ENCODE results near the gene CD300LG.
A peak's percentile ranks its signal among the peaks of the same experiment; 100 is the strongest.
"Not testable (repeated sequence)": the region's sequence is repeated elsewhere in the genome, so short reads cannot be mapped to it uniquely, and the experiment has no call there.

Gene CD300LG

DNA sequence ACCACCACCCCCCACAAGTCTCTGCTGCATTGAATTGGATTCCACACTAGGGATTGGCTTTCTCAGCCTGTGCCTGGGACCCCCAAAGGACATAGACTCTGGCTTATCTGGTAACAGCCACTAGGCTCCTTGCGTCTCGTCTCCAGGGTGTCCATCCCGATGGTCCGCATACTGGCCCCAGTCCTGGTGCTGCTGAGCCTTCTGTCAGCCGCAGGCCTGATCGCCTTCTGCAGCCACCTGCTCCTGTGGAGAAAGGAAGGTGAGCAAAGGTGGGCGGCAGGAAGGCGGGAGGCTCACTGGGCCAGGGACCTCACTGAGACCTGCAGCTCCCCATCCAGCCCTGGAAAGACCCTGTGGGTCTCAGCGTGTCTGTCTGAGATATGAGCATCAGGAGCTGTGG is 8.1 kb downstream of the CD300LG start:
- no peak for DNase-seq (ENCODE audit: low read depth)

DNA sequence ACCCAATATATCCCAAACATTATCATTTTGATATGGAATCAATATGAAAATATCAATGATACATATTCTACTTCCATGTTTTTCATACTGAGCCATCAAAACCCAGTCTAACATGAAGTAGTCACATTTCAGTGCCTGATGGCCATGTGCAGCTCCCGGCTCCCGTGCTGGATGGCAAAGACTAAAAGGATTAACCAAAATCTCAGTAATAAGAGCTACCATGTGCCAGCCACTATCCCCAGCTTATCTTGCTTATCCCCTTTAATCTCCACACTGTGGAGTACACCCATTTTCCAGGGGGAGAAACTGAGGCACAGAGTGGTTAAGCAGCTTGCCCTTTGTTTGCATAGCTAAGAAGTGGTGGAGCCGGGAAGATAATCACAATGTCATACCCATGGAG is 9.2 kb downstream of the CD300LG start:
- no peak for DNase-seq (ENCODE audit: low read depth)

DNA sequence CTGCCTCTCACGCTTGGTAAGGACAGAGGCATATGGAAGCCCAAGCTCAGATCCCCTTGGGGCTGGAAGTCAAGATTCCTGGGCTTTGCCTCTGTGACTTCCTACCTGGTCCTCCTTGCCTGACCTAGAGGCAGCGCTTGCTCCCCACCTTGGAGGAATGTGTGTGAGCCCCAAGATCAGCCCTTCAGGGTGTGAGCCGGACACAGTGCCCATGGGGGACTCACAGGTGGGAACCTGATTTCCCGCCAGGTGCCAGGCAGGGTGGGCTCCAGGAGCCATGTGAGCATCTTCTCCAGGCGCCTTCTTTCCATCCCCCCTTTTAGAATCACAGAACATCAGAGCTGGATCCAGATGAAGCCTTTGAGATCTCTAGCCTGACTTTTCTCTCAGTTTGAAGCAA is 10.2 kb downstream of the CD300LG start:
- DNase-seq (ENCODE audit: low read depth): no peak

DNA sequence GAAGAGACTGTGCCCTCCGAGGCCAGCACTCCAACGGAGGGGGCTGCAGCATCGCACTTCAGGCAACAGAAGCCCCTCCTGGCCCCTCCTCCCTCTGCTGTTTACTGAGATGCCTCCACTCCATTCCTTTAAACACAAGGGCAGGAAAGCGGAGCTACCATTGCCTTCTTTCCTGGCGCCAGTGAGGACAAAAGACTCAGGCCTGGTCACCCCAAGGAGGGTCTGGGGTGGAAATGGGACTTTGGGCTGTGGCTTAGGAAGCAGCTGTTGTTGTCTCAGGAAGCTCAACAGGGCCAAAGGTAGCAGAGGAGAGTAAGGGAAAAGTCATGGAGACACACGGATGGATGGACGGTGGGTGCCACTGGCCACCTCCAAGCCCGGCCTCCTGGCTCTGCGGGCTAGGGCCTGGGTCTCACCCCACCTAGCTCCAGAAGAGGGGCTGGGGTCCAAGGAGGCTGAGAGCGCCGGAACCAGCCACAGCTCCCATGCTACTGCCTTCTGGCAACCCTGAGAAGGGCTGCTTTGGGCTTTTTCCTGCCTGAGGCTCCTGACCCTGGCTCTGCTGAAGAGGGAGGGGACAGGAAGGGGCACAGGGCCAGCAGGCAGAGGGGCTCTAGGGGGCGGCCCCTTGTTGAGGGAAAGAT is 11.1 kb downstream of the CD300LG start:
- DNase-seq (ENCODE audit: low read depth): no peak

DNA sequence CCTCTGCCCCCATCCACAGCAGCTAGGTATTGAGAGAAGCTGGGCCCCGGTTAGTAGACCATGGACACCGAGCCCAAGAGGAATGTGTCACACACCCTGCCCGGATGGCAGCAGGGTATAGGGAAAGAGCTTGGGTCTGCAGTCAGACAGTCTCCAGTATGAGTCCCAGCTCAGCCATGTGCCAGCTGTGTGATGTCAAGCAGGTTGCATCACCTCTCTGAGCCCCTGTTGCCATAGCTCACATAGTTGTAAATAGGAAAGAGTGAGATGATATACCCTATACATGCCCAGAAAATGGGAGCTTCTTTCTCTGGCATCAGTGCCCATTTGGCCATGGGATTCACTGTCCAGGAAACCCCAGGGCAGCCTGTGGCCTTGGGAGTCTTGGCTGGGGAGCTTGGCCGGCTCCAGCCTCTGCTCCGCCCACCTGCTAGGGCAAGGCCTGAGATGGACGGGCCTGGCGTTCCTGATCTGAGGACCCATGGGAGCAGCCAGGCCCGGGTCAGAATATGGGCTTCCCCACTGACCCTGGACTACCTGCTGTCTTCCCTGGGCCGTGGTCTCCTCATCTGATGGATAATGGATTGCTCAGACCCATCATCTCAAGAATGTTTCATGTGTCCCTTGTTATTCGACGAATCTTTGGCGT is 13.2 kb downstream of the CD300LG start:
- no peak for DNase-seq (ENCODE audit: low read depth)

DNA sequence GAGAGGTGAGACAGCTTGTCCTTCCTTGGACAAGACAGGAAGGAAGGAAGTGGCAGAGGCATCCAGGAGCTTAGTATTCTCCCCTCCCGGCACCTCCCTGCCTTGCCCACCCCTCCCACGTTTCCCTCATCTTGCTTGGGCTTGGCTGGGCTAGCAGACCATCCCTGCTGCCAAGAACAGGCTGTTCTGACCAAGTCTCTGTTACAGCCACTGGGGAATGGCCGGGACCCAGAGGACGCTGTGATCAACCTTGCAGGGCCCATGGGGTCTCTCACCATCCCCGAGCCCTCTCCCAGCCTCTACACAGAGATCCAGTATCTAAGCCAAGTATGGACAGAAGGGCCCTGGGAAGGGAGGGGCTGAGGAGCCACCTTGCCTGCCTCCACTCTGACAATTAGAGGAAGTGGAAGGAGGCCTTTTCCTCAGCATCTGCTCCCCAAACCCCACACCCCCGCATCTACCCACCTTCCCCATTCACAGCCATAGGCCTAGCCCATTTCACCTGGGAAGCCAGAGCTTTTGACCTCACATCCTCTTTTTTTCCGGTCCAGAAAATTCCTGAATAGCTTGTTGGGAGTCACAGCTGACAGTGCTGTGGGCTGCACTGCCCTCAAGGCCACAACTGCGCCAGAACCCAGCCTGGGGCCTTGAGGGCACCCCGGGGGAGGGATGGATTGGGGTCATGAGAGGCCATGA is 14.1 kb downstream of the CD300LG start:
- no peak for DNase-seq (ENCODE audit: low read depth)

DNA sequence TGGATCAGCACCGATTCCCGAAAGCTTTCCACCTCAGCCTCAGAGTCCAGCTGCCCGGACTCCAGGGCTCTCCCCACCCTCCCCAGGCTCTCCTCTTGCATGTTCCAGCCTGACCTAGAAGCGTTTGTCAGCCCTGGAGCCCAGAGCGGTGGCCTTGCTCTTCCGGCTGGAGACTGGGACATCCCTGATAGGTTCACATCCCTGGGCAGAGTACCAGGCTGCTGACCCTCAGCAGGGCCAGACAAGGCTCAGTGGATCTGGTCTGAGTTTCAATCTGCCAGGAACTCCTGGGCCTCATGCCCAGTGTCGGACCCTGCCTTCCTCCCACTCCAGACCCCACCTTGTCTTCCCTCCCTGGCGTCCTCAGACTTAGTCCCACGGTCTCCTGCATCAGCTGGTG is 15.0 kb downstream of the CD300LG start:
- DNase-seq (ENCODE audit: low read depth): no peak

DNA sequence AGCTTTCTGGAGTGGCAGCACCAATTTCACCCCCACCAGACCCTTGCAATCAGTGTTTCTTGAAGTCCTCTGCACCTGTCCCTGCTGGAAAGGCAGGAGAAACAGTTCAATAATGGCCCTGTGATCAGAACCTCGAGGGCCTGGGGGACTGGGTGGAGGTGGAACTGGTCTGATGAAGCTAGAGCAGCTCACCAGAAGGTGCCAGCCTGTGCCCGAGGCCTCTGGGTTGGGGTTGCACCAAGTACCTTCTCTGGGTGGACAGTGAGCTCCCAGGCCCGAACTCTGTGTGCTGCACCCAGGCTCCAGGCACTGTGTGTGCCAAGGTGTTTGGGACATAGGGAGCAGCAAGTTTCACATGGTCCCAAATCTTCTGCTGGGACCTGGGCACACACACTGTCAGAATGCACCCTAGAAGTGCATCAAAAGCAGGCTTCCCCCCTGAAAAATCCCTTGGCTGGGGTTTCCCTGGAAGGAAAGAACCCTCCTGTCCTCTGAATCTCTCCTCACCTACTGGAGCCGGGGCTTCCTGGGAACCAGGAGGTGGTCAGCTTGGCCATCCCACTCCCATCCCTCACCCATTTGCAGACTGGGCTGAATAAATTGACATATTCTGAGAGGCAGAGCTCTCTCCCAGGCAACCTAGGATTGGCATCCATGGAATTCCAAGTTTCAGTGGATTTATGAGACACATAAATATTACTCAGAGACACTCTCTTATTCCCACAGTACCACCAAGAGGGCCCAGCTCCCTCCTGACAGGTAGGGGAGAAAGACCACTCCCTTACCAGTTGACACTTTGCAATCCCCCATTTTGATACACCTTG is 17.4 kb downstream of the CD300LG start:
- DNase-seq (ENCODE audit: low read depth): no peak

DNA sequence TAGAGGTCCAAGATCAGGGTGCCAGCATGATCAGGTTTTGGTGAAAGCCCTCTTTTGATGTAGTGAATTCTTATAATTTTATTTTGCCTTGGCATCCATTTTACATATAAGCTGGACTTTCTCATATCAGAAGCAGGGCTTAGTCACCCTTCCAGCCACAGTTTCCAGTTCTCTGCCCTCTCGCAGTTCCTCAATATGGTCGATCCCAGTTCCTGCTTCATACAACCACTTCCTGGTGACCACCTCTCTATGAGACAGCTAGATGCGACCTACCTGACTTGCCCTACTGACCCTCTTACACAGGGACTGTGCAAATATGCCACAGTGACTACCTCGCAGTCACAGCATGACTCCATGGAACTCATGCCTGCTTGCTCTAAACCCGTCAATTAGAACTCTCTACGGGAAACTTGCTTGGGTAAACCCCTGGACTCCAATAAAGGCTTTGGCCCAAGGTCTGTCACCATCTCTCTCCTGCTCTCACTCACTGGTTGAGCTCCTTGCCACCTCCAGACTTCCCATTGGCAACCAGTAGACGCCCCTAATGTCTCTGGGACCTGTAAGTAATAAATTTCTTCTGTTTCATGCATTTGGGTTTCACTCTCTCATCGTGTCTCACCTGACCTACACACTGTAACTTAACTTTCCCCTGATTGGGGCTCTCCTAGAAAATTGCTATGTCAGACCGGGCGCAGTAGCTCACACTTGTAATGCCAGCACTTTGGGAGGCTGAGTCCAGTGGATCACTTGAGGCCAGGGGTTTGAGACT is 21.4 kb downstream of the CD300LG start:
- DNase-seq (ENCODE audit: low read depth): no peak

DNA sequence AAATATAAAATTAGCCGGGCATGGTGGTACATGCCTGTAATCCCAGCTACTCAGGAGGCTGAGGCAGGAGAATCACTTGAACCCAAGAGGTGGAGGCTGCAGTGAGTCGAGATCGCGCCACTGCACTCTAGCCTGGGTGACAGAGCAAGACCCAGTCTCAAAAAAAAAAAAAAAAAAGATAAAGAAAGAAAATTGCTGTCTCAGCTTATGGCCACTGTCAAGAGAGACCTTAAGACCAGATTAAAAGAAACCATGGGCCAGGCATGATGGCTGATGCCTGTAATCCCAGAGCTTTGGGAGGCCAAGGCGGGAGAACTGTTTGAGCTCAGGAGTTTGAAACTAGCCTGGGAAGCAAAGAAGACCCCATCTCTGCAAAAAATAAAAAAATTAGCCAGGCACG is 22.1 kb downstream of the CD300LG start:
- DNase-seq (ENCODE audit: low read depth): not testable (repeated sequence)

DNA sequence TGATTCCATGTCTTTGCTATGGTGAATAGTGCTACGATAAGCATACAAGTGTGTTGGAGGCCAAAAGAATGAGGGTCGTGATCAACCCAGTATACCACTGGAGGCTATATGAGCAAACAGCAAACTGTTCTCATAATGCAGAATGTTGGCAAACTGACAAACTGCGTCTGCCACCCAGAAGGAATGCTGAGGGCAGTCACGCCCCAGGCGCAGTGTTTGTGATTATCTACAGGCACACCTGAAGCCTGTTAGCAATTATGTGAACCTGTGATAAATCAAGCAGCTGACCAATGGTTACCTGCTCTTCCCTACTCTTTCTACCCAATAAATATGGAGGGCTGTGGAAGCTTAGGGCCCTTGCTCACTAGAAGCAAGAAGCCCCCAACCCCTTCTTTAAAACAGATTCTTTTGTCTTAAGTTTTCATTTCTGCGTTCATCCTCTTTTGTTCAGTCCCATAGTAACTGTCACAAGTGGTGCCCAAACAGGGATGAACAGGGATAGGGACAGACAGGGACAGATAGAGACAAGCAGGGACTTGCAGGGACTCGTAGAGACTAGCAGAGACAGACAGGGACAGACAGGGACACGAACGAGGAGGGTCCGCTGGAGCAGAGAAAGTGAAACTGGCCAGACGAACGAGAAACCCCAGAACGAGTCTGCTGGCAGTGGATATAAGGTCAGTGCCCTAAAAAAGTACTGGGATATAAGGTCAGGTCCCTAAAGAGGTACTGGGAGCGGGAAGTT is 25.1 kb downstream of the CD300LG start:
- DNase-seq (ENCODE audit: low read depth): no peak

DNA sequence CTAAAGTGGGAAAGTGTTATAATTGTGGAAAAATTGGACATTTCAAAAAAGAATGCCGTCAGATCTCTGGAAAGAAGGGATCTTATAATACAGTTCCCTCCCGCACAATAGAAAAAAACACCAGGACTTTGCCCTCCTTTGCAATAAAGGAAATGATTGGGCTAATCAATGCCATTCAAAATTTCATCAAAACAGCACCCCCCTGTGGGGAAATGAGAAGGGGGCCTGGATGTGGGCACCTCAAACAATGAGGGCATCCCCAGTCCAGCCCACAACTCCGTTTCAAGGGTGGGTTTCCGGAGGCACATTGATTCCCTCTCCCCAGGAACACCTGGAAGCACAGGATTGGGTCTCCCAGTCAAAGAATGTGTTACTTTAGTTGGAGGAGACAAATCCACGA is 26.1 kb downstream of the CD300LG start:
- no peak for DNase-seq (ENCODE audit: low read depth)

DNA sequence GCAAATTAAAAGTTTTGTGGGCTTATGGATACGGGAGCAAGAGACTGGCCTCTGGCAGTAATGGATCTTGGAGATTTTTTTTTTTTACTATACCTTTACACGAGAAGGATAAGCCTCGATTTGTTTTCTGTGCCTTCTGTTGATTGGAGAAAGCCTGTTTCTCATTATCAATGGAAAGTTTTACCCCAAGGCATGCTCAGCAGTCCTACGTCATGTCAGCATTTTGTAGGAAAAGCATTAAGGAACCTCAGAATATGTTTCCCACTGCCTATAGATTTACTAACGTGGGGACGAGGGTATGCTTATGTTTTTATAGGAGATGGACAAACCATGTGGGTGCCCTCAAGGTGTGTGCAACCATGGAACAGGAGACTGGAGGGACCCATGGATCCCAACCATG is 26.8 kb downstream of the CD300LG start:
- DNase-seq (ENCODE audit: low read depth): no peak

DNA sequence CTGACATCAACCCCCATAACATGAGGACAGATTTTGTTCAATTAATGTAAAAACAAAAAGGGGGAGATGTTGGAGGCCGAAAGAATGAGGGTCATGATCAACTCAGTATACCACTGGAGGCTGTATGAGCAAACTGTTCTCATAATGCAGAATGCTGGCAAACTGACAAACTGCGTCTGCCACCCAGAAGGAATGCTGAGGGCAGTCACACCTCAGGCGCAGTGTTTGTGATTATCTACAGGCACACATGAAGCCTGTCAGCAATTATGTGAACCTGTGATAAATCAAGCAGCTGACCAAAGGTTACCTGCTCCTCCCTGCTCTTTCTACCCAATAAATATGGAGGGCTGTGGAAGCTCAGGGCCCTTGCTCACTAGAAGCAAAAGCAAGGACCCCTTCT is 27.3 kb downstream of the CD300LG start:
- no peak for DNase-seq (ENCODE audit: low read depth)

DNA sequence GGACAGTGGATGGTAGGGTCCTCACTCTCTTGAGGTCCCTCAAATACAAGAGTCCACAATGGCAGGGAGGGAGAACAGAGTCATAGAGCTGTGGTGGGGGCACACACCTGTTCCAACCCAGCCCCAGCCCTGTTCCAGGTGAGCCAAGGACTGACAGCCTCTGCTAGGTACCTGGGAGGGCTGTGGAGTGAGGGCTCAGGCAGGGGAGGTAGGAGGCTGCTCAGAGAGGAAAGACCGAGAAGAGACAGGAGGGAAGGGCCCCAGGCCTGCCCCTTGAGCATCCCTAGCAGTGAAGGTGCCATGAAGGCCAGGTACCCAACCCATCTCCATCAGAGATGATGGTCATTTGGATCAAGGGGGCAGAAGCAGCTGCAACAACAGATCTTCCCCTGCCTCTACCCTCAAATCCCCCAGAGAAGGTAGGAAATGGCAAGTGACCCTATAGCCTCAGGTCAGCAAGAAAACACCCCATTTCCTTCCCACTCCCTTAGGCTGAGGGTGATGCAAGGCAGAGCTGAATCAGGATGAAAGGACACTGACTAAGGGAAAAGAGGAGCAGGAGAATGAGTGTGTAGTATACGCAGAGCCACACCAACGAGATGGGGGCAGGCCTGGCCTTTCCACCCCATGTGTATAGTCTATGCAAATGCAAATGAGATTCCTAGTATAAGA is 28.6 kb downstream of the CD300LG start:
- no peak for DNase-seq (ENCODE audit: low read depth)

DNA sequence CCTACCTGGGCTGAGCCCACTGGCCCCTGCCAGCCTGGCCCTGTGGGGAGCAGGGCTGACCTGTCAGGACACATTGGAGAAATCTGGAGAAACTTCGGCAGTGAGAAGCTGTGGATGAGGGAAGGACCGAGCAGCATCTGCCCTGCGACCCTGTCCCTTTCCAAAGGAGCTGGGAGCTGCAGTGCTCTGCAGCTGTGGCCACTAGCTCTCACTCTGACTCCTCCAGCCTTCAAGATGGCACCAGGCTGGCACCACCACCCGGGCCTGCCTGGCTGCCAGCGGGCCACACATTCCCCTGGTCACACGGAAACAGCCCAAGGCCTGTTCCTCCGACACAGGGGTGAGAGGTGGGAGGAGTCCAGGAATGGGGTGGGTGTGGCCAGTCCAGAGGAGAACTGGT is 30.1 kb downstream of the CD300LG start:
- DNase-seq (ENCODE audit: low read depth): no peak

DNA sequence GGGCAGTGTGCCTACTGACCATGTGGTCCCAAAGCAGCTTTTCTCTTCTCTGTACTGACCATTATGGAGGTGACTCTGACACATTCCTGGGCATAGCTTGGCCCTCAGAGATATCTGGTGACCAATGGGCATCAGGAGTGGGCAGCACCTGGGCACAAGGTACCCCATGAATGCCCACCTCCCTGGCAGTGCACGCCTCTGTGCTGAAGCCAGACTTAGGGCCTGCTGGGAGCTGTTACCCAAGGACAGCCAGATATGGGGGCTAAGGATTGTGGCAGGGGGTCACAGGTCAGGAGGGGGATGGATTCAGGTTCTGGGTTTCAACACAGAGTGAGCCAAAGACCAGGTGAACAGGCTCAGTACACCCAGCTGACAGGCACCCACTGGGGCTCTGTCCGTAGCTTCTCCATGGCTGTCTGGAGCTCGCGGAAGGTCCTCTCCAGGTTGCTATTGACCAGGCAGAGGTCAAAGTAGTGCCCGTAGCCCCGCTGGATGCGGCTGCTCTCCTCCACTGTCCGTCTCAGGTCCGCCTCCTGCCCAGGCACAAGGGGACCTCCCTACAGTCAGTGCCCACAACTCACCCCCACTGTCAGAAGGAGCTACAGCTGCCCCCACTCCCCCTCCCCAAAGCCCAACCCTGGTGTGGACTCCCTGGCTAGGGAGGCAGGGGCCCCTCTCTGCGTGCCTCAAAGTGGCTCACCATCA is 30.6 kb downstream of the CD300LG start:
- no peak for DNase-seq (ENCODE audit: low read depth)

DNA sequence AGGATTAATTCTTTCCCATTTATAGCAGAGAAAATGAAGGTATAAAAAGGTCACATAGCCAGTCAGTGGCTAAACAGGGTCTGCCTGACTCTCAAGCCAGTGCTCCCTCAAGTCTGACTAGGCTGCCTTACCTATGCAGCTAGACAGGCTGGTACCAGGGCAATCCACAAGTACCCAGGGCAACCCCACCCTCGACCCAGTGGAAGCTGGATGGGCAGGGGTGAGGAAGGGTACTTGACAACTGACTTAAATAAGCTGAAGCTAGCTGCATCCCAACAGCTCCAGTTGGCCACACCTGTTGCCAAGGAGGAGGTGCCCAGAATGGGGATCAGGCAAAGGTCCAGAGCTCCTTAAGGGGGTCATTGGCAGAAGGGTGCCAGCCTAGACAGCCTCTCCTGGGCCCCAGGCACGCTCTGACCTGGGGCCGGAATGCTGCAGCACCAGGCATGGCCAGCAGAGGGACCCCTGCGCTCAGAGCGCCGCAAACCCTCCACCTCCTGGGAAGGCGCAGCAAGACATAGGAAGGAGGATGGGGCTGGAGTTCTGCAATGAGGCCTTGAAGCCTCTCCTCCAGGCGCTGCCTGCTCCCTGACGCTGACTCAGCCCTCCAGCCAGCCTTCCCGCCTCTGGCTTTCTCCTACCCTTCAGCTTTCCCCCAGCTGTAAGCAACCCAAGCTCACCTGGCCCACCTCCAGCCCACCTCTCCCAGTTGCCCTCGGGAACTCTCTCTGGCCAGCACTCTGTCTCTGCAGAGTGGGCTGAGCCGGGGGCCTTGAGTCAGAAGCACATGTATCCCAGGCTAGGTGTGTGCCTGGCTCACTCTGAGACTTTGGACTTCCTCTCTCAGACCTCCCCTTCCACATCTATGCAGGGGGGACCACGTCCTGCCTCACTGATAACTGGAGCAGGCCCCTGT is 31.5 kb downstream of the CD300LG start:
- DNase-seq (ENCODE audit: low read depth): peak; percentile 41
